Renal cortical epithelial cell (primary cell): ENCODE data around the gene PKD1. TPM values are rescaled to one million over a fixed set of nuclear protein-coding genes. Genes with fewer than 3 reads are reported as not detected.

Experiments used
- DNase-seq: peaks from one replicate; pipeline ENCODE4 v3.0.0-alpha.2; 2011; ENCODE audit warnings: low read depth
- total RNA-seq: library from RNA; depleted of rRNA; stranded (reverse); fragments of >200 nt; gene quantifications from 2 replicates; pipeline ENCODE4 v1.2.3, GENCODE V29; 2014

Gene PKD1
- total RNA-seq, 1 donor from 2014 or later, result 98.0 TPM

DNA sequence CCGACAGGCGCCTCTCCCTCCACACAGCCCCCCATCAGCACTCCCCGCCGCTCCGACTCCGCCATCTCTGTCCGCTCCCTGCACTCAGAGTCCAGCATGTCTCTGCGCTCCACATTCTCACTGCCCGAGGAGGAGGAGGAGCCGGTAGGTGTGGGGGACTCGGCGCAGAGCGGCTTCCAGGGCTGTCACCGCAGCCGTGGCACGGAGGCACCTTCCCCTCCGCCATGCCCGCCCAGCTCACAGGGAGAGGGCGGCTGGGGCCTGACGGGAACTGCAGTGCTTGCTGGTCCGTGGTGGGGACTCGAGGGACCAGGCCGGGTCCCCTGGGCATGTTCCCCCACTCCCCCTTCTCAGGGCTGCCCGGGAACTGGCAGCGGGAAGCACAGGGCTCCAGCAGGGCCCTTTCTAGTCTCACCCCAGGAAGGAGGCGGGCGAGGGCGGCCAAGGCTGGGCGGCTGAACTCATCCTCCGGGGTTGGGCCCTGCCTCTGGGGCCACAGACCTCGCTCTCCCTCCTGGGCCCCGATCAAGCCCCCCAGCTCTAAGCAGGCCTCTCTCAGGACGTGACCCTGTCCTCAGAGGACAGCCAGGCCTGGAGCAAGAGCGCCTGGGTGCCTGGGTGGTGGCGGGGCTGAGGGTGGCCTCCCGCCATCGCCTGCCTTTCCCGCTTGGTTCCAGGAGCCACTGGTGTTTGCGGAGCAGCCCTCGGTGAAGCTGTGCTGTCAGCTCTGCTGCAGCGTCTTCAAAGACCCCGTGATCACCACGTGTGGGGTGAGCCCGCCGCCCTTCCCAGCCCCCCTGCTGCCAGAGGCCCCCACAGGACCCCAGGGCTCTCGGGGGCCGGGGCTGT is 35.1 kb upstream of the PKD1 start:
- DNase-seq, result no peak

DNA sequence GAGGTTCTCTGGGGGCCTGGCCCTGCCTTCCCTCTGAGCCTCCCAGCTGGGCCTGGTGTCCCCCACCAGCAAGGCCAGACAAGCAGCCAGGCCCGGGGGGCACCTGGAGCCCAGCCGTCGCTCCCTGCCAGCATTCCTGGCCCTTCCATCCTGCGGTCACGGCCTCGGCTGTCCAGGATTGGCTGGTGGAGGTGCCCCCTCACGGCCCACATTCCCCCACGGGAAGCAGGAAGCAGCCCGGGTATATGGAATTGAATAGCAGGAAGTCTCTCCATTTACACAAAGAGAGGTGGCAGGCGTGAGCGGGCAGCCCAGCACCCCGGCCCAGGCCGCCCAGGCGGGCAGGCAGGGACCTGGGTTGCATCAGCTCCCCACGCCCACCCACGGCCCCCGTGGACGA is 34.4 kb upstream of the PKD1 start:
- no peak for DNase-seq

DNA sequence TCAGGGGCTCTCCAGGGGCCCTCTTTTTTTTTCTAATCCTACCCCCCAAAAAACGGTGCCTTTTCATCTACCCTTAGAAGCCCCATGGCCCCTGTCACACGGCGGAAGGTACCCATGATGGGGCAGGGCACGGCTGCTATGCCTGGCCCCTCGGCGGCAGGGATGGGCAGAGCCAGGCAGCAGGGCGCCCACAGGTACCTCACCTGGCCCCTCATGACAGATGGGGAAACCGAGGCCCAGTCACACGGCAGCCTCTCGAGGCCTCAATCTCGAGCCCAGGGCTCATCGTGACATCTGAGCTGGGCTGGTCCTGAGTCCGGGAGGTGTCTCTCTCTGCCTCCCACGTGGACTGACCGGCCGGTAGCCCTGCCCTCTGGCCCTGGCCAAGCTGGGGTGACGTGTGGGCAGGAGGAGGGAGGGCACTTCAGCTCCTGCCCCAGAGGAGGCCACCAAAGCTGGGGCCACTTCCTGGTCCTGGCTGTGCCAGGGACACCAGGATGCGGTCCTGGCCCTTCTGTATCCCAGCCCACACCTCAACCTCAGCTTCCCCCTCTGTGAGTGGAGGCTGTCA is 31.5 kb upstream of the PKD1 start:
- no peak for DNase-seq

DNA sequence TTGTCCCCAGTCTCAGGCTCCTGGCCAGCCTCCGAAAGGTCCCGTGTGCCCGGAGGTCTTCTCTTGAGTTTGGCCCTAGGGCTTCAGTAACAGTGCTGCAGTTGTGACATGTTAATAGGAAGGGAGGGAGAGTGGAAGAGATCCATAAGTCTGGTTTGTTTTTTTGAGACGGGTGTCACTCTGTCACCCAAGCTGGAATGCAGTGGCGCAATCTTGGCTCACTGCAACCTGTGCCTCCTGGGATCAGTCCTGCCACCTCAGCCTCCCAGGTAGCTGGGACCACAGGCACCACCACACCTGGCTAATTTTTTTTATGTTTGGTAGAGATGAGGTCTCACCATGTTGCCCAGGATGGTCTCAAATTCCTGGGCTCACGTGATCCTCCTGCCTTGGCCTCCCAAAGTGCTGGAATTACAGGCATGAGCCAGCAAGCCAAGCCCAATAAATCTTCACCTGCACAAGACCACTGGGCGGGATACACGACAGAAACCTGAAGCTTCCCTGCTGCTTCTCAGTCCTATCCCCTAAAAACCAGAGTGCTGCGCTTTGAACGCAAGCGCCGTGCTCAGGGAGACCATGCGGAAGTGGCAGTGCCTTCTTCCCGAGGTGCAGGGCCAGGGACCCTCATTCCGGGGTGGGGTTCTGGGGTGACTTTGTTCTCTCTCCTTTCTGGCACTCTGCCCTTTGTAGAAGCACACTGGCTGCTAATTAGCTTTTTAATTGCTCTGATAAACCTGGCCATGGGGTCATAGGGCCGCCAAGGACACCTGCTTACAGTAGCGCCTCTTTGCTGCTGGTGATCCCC is 30.8 kb upstream of the PKD1 start:
- DNase-seq, result no peak

DNA sequence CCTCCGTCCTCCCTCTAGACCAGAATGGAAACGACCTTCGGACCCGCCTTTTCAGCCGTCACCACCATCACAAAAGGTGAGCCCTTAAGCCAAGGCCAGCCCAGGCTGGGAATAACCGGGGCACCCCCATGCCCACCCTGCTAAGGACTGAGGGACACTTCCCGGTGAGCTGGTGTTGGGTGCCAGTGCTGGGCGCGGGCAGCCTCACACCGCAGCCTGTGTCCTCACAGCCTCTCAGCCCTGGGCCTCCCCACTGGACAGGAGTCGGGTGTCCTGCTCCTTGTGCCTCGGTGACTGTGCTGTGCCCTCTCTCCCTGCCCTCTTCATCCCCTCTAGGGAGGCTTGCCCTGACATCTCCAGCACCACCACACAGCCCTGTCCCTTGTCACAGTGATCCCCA is 30.2 kb upstream of the PKD1 start:
- no peak for DNase-seq

DNA sequence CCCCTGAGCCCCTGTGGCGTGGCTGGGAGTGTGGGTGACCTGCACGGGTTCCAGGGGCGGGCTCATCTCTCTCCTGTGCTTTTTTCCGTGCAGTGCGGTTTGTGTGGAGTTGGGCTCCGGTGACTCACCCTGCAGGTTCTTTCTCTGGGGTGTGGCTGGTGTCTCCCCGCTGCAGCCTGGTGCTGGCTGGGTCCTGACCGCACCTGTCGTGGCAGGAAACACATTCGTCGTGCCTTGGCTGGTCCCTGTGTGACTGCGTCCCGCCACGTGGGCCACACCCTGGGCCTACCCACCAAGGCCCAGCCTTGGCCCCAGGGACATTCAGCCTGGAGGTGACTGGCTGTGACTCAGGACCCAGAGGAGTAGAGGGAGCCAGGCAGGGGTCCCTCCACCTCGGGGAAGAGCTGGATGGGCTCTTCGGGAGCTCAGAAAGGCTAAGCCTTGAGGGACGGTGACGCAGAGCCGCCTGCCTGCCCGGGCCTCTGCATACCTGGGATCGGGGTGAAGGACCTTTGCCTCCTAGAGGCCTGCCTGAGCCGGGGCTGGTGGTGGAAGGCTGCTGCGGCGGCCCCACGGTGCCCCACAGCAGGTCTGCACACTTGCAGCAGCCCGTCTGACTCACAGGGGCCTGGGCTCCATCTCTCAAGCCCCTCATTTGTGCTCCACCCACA is 27.6 kb upstream of the PKD1 start:
- DNase-seq, result no peak

DNA sequence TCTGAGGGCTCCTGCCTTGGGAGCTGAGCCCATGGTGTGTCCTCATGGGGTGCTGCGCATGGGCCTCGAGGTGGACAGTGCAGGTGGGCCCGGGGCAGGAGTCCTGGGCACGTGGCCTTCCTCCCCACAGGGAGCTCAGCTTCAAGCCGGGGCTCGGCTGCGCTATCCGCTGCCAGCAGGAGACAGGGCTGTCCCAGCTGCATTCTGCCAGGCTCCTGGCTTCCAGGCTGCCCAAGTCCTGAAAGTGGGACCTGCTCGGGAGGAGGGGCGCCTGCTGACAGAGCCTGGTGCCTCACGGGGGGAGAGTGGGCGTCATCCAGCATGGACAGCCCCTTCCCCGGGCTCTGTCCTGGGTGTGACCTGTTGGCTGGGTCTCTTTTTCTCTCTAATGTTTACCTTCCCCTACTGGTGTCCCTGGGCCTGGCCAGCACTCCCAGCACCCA is 27.0 kb upstream of the PKD1 start:
- no peak for DNase-seq

DNA sequence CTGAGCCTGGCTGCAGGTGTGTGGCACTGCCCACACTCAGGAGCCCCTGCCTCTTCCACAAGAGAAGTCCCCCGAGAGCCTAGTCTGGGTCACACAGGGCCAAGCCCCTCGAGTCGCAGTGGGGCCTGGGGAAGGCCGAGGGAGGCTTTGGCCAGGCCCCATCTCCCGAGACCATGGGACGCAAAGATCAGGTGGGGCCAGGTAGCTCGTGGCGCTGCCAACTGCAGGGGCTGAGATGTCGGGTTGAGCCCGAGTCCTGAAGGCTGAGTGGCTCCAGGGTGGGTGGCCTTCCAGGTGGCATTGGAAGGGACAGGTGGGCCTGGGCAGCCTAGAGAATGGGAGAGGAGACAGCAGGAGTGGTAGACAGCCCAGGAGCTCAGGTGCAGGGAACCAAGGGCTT is 26.2 kb upstream of the PKD1 start:
- no peak for DNase-seq

DNA sequence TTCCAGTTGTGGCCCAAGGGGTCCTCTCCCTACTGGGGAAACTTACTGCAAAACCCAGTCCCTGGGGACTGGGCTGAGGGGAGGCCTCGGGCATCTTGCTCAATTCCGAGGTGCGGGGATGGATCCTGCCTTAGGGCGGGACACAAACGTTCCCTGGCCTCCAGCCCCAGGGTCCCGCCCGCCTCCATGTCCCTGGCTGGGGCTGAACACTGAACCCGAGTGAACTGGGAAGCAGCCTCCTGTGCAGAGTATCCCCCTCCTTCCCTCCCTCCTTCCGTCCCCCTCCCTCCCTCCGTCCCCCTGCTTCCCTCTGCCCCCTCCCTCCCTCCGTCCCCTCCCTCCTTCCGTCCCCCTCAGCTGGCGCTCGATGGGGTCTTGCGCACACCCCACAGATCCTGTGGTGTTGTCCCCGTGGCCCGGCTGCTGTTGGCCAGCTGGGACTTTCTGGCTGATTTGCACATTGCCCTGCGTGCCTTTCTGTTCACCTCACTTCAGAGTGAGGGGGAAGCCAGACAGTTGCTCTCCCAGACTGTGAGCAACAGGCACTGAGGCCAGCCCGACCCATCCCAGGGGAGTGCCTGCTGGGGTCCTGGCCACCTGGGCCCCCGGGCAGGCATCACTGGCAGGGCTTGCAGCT is 25.3 kb upstream of the PKD1 start:
- no peak for DNase-seq

DNA sequence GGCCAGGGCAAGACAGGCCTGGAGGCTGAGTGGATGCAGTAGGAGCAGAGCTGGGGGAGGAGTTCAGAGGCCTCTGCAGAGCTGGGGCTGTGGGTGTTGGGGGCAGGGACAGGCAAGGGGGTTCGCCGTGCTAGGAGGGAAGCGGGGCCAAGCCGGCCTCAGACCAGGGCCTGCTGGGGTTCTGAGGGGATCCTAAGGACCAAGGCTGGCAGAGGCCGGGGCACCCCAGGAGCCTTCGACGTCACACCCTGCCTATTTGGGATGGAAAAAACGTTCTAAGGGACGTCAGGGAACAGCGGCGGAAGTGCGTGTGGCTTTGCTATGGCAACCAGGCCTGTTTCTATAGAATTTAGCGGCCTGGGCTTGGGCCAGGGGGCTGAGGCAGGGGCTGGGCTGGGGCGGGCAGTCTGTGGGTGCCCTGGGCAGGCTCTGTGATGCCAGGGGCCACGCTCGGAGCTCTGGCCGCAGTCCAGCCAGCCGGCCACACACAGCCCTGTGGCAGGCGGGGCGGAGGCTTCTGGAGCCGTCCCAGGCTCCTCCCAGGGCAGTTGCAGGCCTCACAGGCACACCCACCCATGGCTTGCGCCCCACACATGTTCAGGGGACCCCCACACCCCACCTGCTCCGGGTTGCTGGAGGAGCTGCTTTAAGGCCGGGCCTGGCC is 23.6 kb upstream of the PKD1 start:
- no peak for DNase-seq

DNA sequence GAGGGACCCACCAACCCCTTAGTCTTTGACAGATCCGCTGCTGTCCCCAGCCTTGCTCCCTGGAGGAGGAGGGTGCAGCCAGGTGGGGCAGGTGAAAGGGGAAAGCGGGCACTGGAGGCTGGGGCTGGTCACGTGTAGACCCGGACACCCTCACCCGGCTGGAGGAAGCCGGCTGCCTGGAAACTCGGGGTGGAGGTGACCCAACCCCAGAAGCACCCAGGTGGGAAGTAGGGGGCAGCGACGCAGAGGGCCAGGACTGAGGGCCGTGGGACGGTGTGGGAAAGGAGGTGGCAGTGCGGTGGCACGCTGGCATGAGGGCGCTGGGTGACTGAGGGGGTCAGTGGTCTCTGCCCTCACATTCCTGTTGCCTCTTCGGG is 22.6 kb upstream of the PKD1 start:
- no peak for DNase-seq

DNA sequence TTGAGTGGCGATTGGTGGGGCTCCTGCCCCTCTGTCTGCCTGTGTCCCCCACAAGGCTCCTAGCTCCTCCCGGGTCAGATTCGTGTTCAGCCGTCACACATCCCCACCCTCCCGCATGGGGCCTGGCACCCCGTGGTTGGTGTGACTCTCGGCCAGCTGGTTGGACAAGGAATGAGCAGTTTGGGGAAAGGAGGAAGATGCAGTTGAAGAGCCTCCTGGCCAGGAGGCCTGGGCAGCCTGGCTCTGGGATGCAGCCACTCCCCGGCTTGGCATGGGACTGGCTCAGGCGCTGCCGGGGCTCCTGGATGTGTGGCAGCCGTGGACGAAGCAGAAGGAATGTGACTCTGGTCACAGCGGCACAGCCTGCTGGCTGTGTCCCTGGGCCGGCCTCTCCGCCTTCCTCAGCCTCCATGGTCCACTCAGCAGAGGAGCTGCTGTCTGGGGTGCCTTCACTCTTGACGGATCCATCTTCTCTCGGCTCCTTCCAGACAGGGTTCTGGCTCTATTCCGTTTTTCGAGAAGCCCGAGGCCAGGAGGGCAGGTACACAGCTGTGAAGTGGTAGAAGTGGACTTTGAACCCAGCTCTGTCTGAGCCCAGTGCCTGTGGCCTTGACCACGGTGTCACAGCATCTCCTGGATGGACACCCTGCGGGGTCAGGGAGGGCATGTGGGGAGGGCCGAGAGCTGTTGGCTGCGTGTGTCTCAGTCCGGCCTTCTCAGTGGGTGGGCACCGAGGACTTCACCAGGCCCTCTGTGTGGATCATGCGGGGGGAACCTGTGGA is 22.0 kb upstream of the PKD1 start:
- DNase-seq, result no peak

DNA sequence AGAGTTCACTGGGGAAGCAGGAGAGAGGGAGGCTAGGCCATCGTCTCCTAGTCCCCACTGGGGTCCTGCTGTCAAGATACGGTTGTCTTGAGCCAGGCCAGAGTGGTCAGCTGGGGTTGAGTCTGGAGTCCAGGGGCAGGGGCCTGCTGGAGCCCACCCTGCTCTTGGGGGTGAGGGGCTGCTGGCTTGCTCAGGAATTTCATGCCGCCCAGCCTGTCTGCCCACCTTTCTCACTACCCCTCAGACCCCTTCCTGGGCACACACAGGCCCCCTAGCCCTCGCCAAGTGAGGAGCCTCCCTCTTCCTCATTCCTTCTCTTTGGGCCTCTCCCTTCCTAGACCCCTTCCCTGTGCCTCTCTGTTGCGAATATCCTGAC is 21.1 kb upstream of the PKD1 start:
- DNase-seq, result no peak

DNA sequence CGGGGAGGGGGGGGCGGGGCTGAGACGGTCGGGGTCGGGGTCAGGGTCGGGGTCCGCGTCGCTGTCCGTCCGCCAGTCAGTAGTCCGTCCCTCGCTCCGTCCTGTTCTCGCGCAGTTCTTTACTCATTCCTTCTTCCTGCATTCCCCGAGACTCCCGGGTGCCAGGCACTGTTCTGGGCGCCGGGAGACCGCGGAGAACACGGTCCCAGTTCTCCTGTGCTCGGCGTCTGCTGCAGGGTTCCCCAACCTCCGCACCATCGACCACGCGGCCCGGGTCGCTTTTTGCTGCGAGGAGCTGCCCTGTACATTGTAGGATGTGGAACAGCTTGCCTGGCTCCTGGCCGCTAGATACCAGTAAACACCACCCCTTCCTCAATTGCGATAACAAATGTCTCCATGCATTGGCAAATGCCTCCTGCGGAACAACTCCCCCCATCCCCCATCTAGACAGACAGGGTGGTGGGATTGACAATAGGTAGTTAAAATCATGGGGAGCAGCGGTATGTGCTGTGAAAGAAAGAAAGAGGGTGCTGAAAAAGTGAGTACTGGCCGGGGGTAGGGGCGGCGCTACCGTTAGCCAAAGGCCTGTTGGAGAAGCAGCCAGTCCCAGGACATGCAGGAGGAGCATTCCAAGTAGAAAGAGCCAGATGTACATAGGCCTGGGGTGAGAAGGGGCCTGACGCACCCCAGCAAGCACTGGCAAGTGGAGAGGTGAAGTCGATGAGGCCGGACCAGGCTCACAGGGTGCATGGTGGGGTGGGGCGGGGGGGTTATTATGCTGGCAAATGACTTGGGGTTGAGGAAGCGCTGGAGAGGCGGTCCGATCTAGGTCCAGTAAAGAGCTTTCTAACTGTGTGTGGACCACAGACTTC is 20.5 kb upstream of the PKD1 start:
- peak; percentile 38 for DNase-seq

DNA sequence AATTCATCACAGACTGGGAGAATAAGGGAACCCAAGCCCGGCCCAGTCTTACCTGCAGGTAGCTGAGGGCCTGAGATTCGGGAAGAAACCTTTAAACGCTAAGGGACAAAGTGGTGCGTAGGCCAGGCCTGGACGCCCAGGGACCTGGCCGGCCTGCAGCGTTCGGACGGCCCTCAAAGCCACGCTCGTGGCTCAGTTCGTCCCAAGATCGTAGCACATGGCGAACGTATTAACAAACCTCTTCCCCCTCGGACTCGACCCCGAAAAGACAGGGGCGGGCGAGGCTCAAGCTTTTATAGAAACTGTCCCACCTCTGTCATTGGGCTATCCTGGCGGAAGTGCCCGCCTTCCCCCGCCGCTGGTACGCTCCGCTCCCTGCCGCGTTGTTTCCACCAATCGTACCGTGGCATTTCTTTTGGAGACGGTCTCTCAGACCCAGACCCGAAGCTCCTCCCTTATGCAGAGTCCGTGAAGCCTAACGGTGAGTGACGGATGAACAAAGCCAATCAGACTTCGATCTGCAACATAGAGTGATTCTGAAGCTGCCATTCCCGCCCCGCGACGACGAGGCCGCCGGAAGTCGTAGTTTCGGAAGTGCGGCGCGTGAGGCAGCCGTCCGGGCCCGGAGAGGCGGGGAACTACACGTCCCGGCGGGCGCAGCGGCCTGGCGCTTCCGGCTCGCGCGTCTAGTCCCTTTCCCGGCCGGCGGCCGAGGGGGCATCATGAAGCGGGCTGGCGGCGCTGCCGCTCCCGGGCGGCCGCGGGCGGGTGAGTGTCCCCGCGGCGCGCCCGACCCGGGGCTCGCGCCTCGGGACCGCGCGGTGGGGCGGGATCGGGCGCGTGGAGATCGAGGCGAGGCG is 19.6 kb upstream of the PKD1 start, which contains the start of gene TRAF7:
TRAF7 (plus strand) TSS at position 692 of the 860 bp plus-strand sequence. CDS start 8,139 bp downstream, outside the sequence.
- DNase-seq, result peak; percentile 100

DNA sequence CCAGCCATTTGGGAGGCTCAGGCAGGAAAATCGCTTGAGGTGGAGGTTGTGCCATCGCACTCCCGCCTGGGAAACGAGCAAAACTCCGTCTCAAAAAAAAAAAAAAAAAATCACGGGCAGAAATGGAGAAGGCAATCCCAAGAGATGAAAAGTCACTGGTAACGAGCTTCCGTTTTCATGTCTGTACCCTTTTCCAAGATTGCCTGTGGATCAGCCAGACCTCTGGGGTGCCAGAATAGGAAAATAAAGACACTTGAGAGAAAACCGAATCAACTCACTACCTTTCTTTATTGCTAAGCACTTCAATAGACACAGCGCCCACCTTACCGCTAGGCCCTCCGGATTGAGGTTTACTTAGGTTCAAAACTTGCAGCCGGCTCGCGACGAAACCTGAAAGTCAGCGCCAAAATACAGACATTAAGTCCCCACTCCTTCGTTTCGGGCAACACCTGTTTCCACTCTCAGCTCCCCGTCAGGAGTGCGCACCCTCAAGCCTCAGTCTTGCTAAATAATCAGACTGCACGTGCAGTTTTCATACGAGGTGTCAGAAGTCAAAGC is 18.9 kb upstream of the PKD1 start:
- no peak for DNase-seq

DNA sequence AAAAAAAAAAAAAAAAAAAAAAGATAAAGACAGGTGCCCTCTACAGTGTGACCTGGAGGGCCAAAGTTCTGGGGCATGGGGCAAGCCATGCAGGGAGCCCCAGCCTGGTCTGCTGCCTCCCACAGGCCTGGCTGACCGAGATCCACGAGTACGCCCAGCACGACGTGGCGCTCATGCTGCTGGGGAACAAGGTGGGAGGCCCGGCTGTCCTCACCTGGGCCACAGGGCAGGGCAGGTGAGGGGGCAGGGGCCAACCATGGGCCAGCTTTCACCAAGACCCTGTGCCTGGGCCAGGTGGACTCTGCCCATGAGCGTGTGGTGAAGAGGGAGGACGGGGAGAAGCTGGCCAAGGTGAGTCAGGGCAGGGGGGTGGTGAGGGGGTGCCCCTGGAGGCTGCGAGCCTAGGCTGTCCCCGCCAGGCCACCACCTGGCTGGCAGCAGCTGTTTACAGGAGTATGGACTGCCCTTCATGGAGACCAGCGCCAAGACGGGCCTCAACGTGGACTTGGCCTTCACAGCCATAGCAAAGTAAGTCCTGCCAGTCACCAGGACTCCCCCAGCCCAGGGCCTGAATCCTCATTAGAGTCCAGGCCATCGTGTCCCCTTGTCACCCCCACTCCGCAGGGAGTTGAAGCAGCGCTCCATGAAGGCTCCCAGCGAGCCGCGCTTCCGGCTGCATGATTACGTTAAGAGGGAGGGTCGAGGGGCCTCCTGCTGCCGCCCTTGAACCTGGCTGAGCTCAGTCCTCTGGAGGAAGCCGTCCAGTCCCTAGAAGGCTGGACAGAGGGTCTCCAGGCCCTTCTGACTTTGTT is 17.2 kb upstream of the PKD1 start:
- DNase-seq, result no peak
